HCT116 (cell line): ENCODE results near the gene MICAL3. TPM values are rescaled to one million over a fixed set of nuclear protein-coding genes. Genes with fewer than 3 reads are reported as not detected.
A peak's percentile ranks its signal among the peaks of the same experiment; 100 is the strongest.
"Not testable (repeated sequence)": the region's sequence is repeated elsewhere in the genome, so short reads cannot be mapped to it uniquely, and the experiment has no call there.

Experiments used
- ATAC-seq: fragments of 200-7000 bp; cut with Tn5 transposase; 2 replicates; pipeline ENCODE4 v1.9.1; 2020; ENCODE audit warnings: mild to moderate bottlenecking, moderate library complexity
- BruUV-seq: library from RNA; stranded (reverse); fragments of 400-500 nt; replicated peaks from 2 replicates; lab custom pipeline; 2021; lab: Mats Ljungman, UMichigan
- CTCF ChIA-PET: fragments of 300-600 bp; sonication (Branson Sonifier 250); formaldehyde crosslinking; loops from one replicate; lab custom pipeline; 2021; ENCODE audit warnings: antibody characterized with exemption; lab: Charles Lee
- POLR2A ChIA-PET: fragments of 300-600, 350-600 bp; sonication (Branson Sonifier 250); formaldehyde crosslinking; loops from one replicate; lab custom pipeline; 2021; ENCODE audit warnings: antibody characterized with exemption; lab: Charles Lee
- RAD21 ChIA-PET, 2 experiments: fragments of 300-600 bp; sonication (Branson Sonifier 250); formaldehyde crosslinking; loops; one replicate each; lab custom pipeline; 2023; ENCODE audit warnings: low total read pairs in 2 of 2; ENCODE audit not compliant: uncharacterized antibody in 2 of 2, unreplicated experiment in 2 of 2, low non-redundant PET in 1 of 2; lab: Charles Lee
- DNase-seq: peaks from one replicate; pipeline ENCODE4 v3.0.0-alpha.2; 2010; ENCODE audit warnings: low read depth, low spot score
- H2AFZ ChIP-seq: fragments of 200-600 bp; shearing (Covaris generic), sonication (generic); 2 replicates; pipeline ENCODE4 v1.6.1; 2017; ENCODE audit warnings: low read depth, mixed run types, mixed read lengths, antibody characterized with exemption, low read length; ENCODE audit not compliant: poor library complexity, severe bottlenecking
- H3K27ac ChIP-seq: 2 replicates; pipeline ENCODE4 v1.5.1; 2012; ENCODE audit warnings: low read depth, low read length
- H3K27me3 ChIP-seq: fragments of 200-600 bp; sonication (generic); 2 replicates; pipeline ENCODE4 v1.6.1; 2016; ENCODE audit warnings: mixed run types, low read length, mixed read lengths; ENCODE audit not compliant: insufficient read depth
- H3K36me3 ChIP-seq, 2 experiments: fragments of 200-500 bp in 1 of 2; fragments of 200-600 bp in 1 of 2; sonication (Bioruptor generic) in 1 of 2; sonication (generic) in 1 of 2; 2 replicates each; pipeline versions ENCODE4 v1.5.1 to v1.6.1; 2014 to 2016; ENCODE audit warnings: low read length in 2 of 2, inconsistent platforms in 1 of 2, mixed read lengths in 1 of 2, mixed run types in 1 of 2; ENCODE audit not compliant: insufficient read depth in 2 of 2, control insufficient read depth in 1 of 2
- H3K4me1 ChIP-seq, 2 experiments: fragments of 200-600 bp in 1 of 2; sonication (generic) in 1 of 2; 2 replicates each; pipeline versions ENCODE4 v1.5.1 to v1.6.1; 2012 to 2017; ENCODE audit warnings: low read length in 2 of 2, inconsistent platforms in 1 of 2, mild to moderate bottlenecking in 1 of 2, mixed read lengths in 1 of 2, mixed run types in 1 of 2, moderate library complexity in 1 of 2; ENCODE audit not compliant: insufficient read depth in 2 of 2, control insufficient read depth in 1 of 2
- H3K4me2 ChIP-seq: fragments of 200-600 bp; sonication (generic); 2 replicates; pipeline ENCODE4 v1.6.1; 2017; ENCODE audit warnings: mixed run types, low read length, mixed read lengths
- H3K4me3 ChIP-seq, 2 experiments: fragments of 200-600 bp in 1 of 2; sonication (generic) in 1 of 2; replicated peaks in 1 of 2; 2 replicates each; pipeline ENCODE4 v1.5.1; 2011 to 2016; ENCODE audit warnings: low read length in 2 of 2, control low read depth in 1 of 2, low read depth in 1 of 2, mild to moderate bottlenecking in 1 of 2, mixed read lengths in 1 of 2, mixed run types in 1 of 2
- H3K79me2 ChIP-seq: fragments of 200-600 bp; sonication (generic); 2 replicates; pipeline ENCODE4 v1.6.1; 2017; ENCODE audit warnings: mild to moderate bottlenecking, mixed run types, low read length, moderate library complexity, mixed read lengths; ENCODE audit not compliant: insufficient read depth
- H3K9ac ChIP-seq: fragments of 200-600 bp; sonication (generic); 2 replicates; pipeline ENCODE4 v1.6.1; 2016; ENCODE audit warnings: low read length, mixed read lengths
- H3K9me2 ChIP-seq: fragments of 200-600 bp; sonication (generic), shearing (Covaris generic); 2 replicates; pipeline ENCODE4 v1.6.1; 2017; ENCODE audit warnings: mixed run types, mild to moderate bottlenecking, moderate library complexity; ENCODE audit not compliant: insufficient read depth
- H3K9me3 ChIP-seq, 2 experiments: fragments of 200-500 bp in 1 of 2; fragments of 200-600 bp in 1 of 2; sonication (Bioruptor generic) in 1 of 2; sonication (generic) in 1 of 2; 2 replicates each; pipeline ENCODE4 v1.6.1; 2014 to 2017; ENCODE audit warnings: low read length in 2 of 2, mixed read lengths in 2 of 2, inconsistent platforms in 1 of 2, low read depth in 1 of 2, mild to moderate bottlenecking in 1 of 2, mixed run types in 1 of 2, moderate library complexity in 1 of 2; ENCODE audit not compliant: control insufficient read depth in 1 of 2, insufficient read depth in 1 of 2
- H4K20me1 ChIP-seq: fragments of 200-600 bp; sonication (generic), shearing (Covaris generic); 2 replicates; pipeline ENCODE4 v1.6.1; 2017; ENCODE audit warnings: mixed run types, mild to moderate bottlenecking, moderate library complexity; ENCODE audit not compliant: insufficient read depth
- CBX3 ChIP-seq: IDR thresholded peaks from 2 replicates; pipeline ENCODE4 v1.6.1; 2012; ENCODE audit warnings: low read depth
- CEBPB ChIP-seq: IDR thresholded peaks from 2 replicates; pipeline ENCODE4 v1.6.1; 2012; ENCODE audit warnings: low read depth
- EZH2phosphoT487 ChIP-seq: fragments of 200-600 bp; IDR thresholded peaks from 2 replicates; pipeline ENCODE4 v1.6.1; 2018; ENCODE audit warnings: antibody characterized with exemption, borderline replicate concordance
- JUND ChIP-seq: IDR thresholded peaks from 2 replicates; pipeline ENCODE4 v1.6.1; 2012
- POLR2A ChIP-seq: IDR thresholded peaks from 2 replicates; pipeline ENCODE4 v1.7.0; 2011; ENCODE audit warnings: borderline replicate concordance; ENCODE audit not compliant: insufficient read depth, insufficient read length; ENCODE audit errors: extremely low read depth
- RAD21 ChIP-seq: IDR thresholded peaks from 2 replicates; pipeline ENCODE4 v1.6.1; 2012; ENCODE audit warnings: low read depth, mild to moderate bottlenecking
- REST ChIP-seq: IDR thresholded peaks from 2 replicates; pipeline ENCODE4 v1.6.1; 2012; ENCODE audit warnings: low read depth
- SIN3A ChIP-seq: IDR thresholded peaks from 2 replicates; pipeline ENCODE4 v1.6.1; 2012; ENCODE audit warnings: low read depth
- SP1 ChIP-seq: IDR thresholded peaks from 2 replicates; pipeline ENCODE4 v1.6.1; 2012; ENCODE audit warnings: low read depth
- SRF ChIP-seq: IDR thresholded peaks from 2 replicates; pipeline ENCODE4 v1.6.1; 2012; ENCODE audit warnings: low read depth
- ZFX ChIP-seq: fragments of 450-650 bp; IDR thresholded peaks from 2 replicates; pipeline ENCODE4 v1.6.1; 2017
- intact Hi-C: fragments of 100-400 bp; cut with micrococcal nuclease; formaldehyde crosslinking; loops from 2 replicates; pipeline ENCODE4 v1.10.0; 2022
- total RNA-seq: library from RNA; stranded (reverse); gene quantifications from one replicate; pipeline ENCODE4 v1.2.1, GENCODE V29; 2021; ENCODE audit not compliant: unreplicated experiment

Gene MICAL3
- total RNA-seq, 1 experiment from 2014 or later, result 30.8 TPM

DNA sequence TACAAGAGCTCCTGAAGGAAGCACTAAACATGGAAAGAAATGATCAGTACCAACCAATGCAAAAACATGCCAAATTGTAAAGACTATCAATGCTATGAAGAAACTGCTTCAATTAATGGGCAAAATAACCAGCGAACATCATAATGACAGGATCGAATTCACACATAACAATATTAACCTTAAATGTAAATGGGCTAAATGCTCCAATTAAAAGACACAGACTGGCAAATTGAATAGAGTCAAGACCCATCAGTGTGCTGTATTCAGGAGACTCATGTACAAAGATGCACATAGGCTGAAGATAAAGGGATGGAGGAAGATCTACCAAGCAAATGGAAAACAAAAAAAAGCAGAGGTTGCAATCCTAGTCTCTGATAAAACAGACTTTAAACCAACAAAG lies 91.9 kb downstream of the MICAL3 start:
- H3K9ac ChIP-seq, H3K36me3 ChIP-seq, H4K20me1 ChIP-seq, POLR2A ChIA-PET, intact Hi-C loops, H3K4me2 ChIP-seq, CTCF ChIA-PET, H3K9me2 ChIP-seq, H3K27me3 ChIP-seq, H3K4me3 ChIP-seq, H2AFZ ChIP-seq, RAD21 ChIA-PET, ATAC-seq, H3K9me3 ChIP-seq, H3K27ac ChIP-seq, DNase-seq, BruUV-seq: not testable (repeated sequence)
- peaks cover 52% of the 10 kb centered on the region for H3K79me2 ChIP-seq
- H3K4me1 ChIP-seq, result peaks cover 8 to 16% of the 10 kb centered on the region in 2 experiments; a peak in 3 of 4 replicates

- POLR2A ChIA-PET, result no interaction called here
These were observed 92.9 kb downstream of the MICAL3 start for GRCh38 chr22:17931400-17931825.

More at GRCh38 chr22:17931400-17931825, 92.9 kb downstream of the MICAL3 start:
- H3K4me3 ChIP-seq, result no peak overlapping the region
- DNase-seq (no peak), ATAC-seq (0 out of 2 replicates have a peak, but pooled peaks have one; percentile 42)
- CTCF ChIA-PET, result no interaction called here
- H3K4me1 ChIP-seq, result peaks cover 8 to 16% of the 10 kb centered on the region in 2 experiments; a peak in 3 of 4 replicates
- H3K9me3 ChIP-seq, result no peaks in the 10 kb centered on the region
- H3K27ac ChIP-seq, result no peak overlapping the region
- H4K20me1 ChIP-seq, result peaks cover 6% of the 10 kb centered on the region; the same call in 1 of the 2 replicates
- intact Hi-C loops, result no loop called here
- RAD21 ChIA-PET, result no interaction called here
- no peaks in the 10 kb centered on the region for H3K9me2 ChIP-seq
- H2AFZ ChIP-seq, result no peak overlapping the region
- peak overlapping the region; percentile 8 for H3K4me2 ChIP-seq
- no peaks in the 10 kb centered on the region for H3K27me3 ChIP-seq
- H3K79me2 ChIP-seq, result peaks cover 52% of the 10 kb centered on the region
- BruUV-seq, result no TSS peak
- no peak overlapping the region for H3K9ac ChIP-seq
- TF ChIP-seq SRF (no peak), SP1 (no peak), REST (no peak), CEBPB (no peak), RAD21 (no peak), JUND (no peak), ZFX (no peak), SIN3A (no peak), CBX3 (no peak), POLR2A (no peak), EZH2phosphoT487 (no peak)
- TF ChIP-seq, all 23 proteins: peak for 0
- H3K36me3 ChIP-seq, result no peaks in the 10 kb centered on the region
